IMR-90 (cell line): ENCODE measurements around the gene NTNG2. TPM values are rescaled to one million over a fixed set of nuclear protein-coding genes. Genes with fewer than 3 reads are reported as not detected.

ENCODE experiments used
- ATAC-seq: fragments of 200-7000 bp; cut with Tn5 transposase; 2 replicates; pipeline ENCODE4 v1.9.1; 2020; ENCODE audit warnings: low read depth, mild to moderate bottlenecking, moderate library complexity
- BruUV-seq: library from RNA; stranded (reverse); fragments of 400-500 nt; replicated peaks from 2 replicates; lab custom pipeline; 2021; lab: Mats Ljungman, UMichigan
- CTCF ChIA-PET: fragments of 300-600 bp; formaldehyde crosslinking; extraction: SDS; loops from one replicate; lab custom pipeline; 2021; ENCODE audit warnings: antibody characterized with exemption; lab: Yijun Ruan, JAX
- POLR2A ChIA-PET: fragments of 300-600 bp; sonication (Branson Sonifier 250); formaldehyde crosslinking; loops from one replicate; lab custom pipeline; 2022; ENCODE audit warnings: antibody characterized with exemption; ENCODE audit not compliant: unreplicated experiment; lab: Charles Lee
- DNase-seq: peaks from one replicate; pipeline ENCODE4 v3.0.0; 2013
- H2AFZ ChIP-seq: replicated peaks from 2 replicates; pipeline ENCODE3; 2013; ENCODE audit warnings: low read length, mild to moderate bottlenecking; ENCODE audit not compliant: poor library complexity
- H2AK5ac ChIP-seq: 2 replicates; pipeline ENCODE4 v1.6.1; 2013; ENCODE audit warnings: low read depth, low read length, inconsistent platforms
- H2AK9ac ChIP-seq: replicated peaks from 2 replicates; pipeline ENCODE3; 2013; ENCODE audit warnings: mild to moderate bottlenecking, low read depth, low read length, moderate library complexity; ENCODE audit not compliant: poor library complexity
- H2BK120ac ChIP-seq: 2 replicates; pipeline ENCODE4 v1.6.1; 2013; ENCODE audit warnings: low read depth, low read length, inconsistent platforms
- H2BK15ac ChIP-seq: 3 replicates; pipeline ENCODE4 v1.6.1; 2013; ENCODE audit warnings: low read depth, low read length, inconsistent platforms
- H2BK20ac ChIP-seq: 2 replicates; pipeline ENCODE4 v1.6.1; 2013; ENCODE audit warnings: low read depth, mild to moderate bottlenecking, inconsistent platforms, low read length, moderate library complexity
- H2BK5ac ChIP-seq: 2 replicates; pipeline ENCODE4 v1.6.1; 2013; ENCODE audit warnings: mild to moderate bottlenecking, low read depth, low read length, inconsistent platforms; ENCODE audit not compliant: poor library complexity, severe bottlenecking
- H3K14ac ChIP-seq: replicated peaks from 2 replicates; pipeline ENCODE4 v1.6.1; 2013; ENCODE audit warnings: low read depth, low read length, inconsistent platforms
- H3K18ac ChIP-seq: 2 replicates; pipeline ENCODE4 v1.6.1; 2013; ENCODE audit warnings: low read depth, low read length, control low read depth
- H3K23ac ChIP-seq: 2 replicates; pipeline ENCODE4 v1.6.1; 2013; ENCODE audit warnings: low read depth, low read length, inconsistent platforms
- H3K27ac ChIP-seq: 2 replicates; pipeline ENCODE4 v1.5.1; 2013; ENCODE audit warnings: mild to moderate bottlenecking, control low read depth, low read length; ENCODE audit not compliant: insufficient read depth
- H3K27me3 ChIP-seq: 2 replicates; pipeline ENCODE4 v1.6.1; 2013; ENCODE audit warnings: low read length; ENCODE audit not compliant: control insufficient read depth, insufficient read depth
- H3K36me3 ChIP-seq: 2 replicates; pipeline ENCODE4 v1.6.1; 2013; ENCODE audit warnings: low read length, mixed read lengths; ENCODE audit not compliant: control insufficient read depth, insufficient read depth
- H3K4ac ChIP-seq: 2 replicates; pipeline ENCODE4 v1.6.1; 2013; ENCODE audit warnings: low read depth, low read length, inconsistent platforms
- H3K4me1 ChIP-seq: 2 replicates; pipeline ENCODE4 v1.6.1; 2013; ENCODE audit warnings: low read length, mixed read lengths; ENCODE audit not compliant: control insufficient read depth, insufficient read depth
- H3K4me2 ChIP-seq: 2 replicates; pipeline ENCODE4 v1.6.1; 2013; ENCODE audit warnings: low read depth, mild to moderate bottlenecking, control low read depth, low read length, moderate library complexity
- H3K4me3 ChIP-seq: 2 replicates; pipeline ENCODE4 v1.5.1; 2013; ENCODE audit warnings: low read depth, mild to moderate bottlenecking, control low read depth, low read length, moderate library complexity; ENCODE audit not compliant: insufficient read depth
- H3K56ac ChIP-seq: 2 replicates; pipeline ENCODE4 v1.6.1; 2013; ENCODE audit warnings: low read length, inconsistent platforms; ENCODE audit not compliant: insufficient read depth; ENCODE audit errors: extremely low read depth
- H3K79me1 ChIP-seq, 2 experiments: 2 replicates each; pipeline ENCODE4 v1.6.1; 2013; ENCODE audit warnings: low read length in 2 of 2, inconsistent platforms in 1 of 2, low read depth in 1 of 2
- H3K9ac ChIP-seq: 2 replicates; pipeline ENCODE4 v1.6.1; 2013; ENCODE audit warnings: low read depth, low read length, control low read depth
- H3K9me1 ChIP-seq: 2 replicates; pipeline ENCODE4 v1.6.1; 2013; ENCODE audit warnings: low read length, inconsistent platforms; ENCODE audit not compliant: insufficient read depth
- H3K9me3 ChIP-seq: 2 replicates; pipeline ENCODE4 v1.6.1; 2013; ENCODE audit warnings: low read length; ENCODE audit not compliant: control insufficient read depth, insufficient read depth
- H4K20me1 ChIP-seq: 2 replicates; pipeline ENCODE4 v1.6.1; 2013; ENCODE audit warnings: low read length, inconsistent platforms; ENCODE audit not compliant: insufficient read depth
- H4K5ac ChIP-seq: 2 replicates; pipeline ENCODE4 v1.6.1; 2013; ENCODE audit warnings: mild to moderate bottlenecking, low read depth, low read length, control low read depth
- H4K8ac ChIP-seq, 2 experiments: 2 replicates each; pipeline ENCODE4 v1.6.1; 2013; ENCODE audit warnings: low read depth in 2 of 2, low read length in 2 of 2, control low read depth in 1 of 2, inconsistent platforms in 1 of 2
- H4K91ac ChIP-seq: 2 replicates; pipeline ENCODE4 v1.6.1; 2013; ENCODE audit warnings: low read depth, low read length, inconsistent platforms; ENCODE audit not compliant: insufficient read depth
- RAD21 ChIP-seq: IDR thresholded peaks from 2 replicates; pipeline ENCODE4 v1.6.1; 2012; ENCODE audit warnings: low read length, improper control_type of control experiment
- WGBS, 2 experiments: methylation state at CpG; one replicate each; pipeline versions ENCODE4 v1.1.5 to v1.1.7; 2013; ENCODE audit warnings: missing lambda C conversion rate in 2 of 2; ENCODE audit not compliant: insufficient read length in 1 of 2; ENCODE audit errors: extremely low coverage in 2 of 2; 5-methylcytosine and 5-hydroxymethylcytosine counted together
- dilution Hi-C: fragments of 300-500 bp; cut with HindIII; formaldehyde crosslinking; loops from one replicate; pipeline ENCODE4 v1.14.3; 2018; ENCODE audit warnings: low sequenced_read_pairs; ENCODE audit not compliant: unreplicated experiment
- in situ Hi-C: fragments of 300-500 bp; cut with MboI; formaldehyde crosslinking; loops from 3 replicates; pipeline ENCODE4 v1.14.3; 2019; ENCODE audit warnings: low sequenced_read_pairs, inconsistent platforms, mixed read lengths
- intact Hi-C: fragments of 100-400 bp; cut with micrococcal nuclease; formaldehyde crosslinking; loops from 2 replicates; pipeline ENCODE4 v1.10.0; 2022
- polyA plus RNA-seq, 3 experiments: library from polyadenylated mRNA; depleted of rRNA; stranded (reverse); fragments of >200 nt; gene quantifications; 2 replicates each; pipeline ENCODE4 v1.2.3, GENCODE V29; 2012; ENCODE audit warnings: low replicate concordance in 1 of 3
- total RNA-seq: library from RNA; depleted of rRNA; stranded (reverse); fragments of >200 nt; gene quantifications from 2 replicates; pipeline ENCODE4 v1.2.3, GENCODE V29; 2012

NTNG2 gene
- total and polyA plus RNA-seq, 2 of the 4 experiments (the other 2 are of a cell fraction), result 0.54 to 0.84 TPM

DNA sequence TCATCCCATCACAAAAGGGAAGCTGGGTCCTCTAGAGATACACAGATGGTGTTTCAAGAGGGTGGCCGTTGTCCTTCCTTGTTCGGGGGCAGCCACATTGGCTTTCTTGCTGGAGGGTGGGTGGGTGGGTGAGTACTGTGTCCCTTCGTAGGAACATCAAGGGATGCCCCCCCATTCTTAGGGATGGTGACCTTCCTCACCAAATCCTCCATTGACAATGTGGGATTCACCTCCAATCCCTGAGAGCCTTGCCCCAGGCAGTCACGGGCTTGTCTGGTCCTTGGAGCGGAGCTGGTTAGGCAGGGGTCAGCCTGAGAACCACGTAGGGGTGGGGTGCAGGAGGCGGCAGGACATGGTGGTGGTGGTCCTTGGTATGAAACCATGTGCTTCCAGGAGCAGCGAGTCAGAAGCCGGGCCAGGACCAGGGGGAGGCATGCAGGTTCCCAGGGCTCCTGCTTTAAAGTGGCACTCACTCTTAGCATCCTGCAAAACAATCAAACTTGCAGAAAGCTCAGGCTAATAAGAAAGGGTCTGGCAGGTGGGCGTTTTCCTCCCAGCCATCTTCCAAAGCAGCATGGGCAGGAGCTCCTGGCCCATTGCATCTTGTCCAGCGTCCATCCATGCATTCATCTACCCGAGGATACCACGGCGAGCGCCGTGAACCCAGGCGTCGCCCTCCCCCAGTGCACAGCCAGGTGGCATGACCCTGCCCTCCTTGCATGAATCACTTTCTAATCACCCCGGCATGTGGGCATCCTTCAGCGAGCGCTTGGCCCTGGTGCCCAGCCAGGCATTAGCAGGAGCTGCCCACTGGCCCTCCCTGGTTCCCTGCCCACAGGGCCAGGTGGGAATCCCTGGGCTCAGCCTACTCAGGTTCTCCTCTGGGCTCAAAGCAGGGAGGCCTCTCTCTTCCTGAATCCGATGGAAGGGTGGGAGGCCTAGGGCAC lies 76.4 kb downstream of the NTNG2 start:
- intact Hi-C loops, result no loop called here
- Histone ChIP-seq H3K27me3 (peaks cover 54% of the 10 kb centered on the region), H3K4me2 (no peak overlapping the region), H3K14ac (no peak overlapping the region), H3K18ac (no peak overlapping the region), H2BK20ac (no peak overlapping the region), H3K36me3 (no peaks in the 10 kb centered on the region), H3K9me1 (no peaks in the 10 kb centered on the region), H2BK5ac (no peak overlapping the region), H3K23ac (no peak overlapping the region), H3K27ac (no peak overlapping the region), H3K4me1 (peaks cover 5% of the 10 kb centered on the region), H4K20me1 (peaks cover 9% of the 10 kb centered on the region), H3K9ac (no peak overlapping the region), H3K9me3 (no peaks in the 10 kb centered on the region), H2AK5ac (no peak overlapping the region), H2BK120ac (no peak overlapping the region), H4K5ac (no peak overlapping the region), H4K91ac (no peak overlapping the region), H2AK9ac (no peak overlapping the region), H2AFZ (no peak overlapping the region), H2BK15ac (no peak overlapping the region), H3K56ac (no peak overlapping the region), H3K79me1 (no peaks in the 10 kb centered on the region), H3K4me3 (no peak overlapping the region), H3K4ac (no peak overlapping the region), H4K8ac (no peak overlapping the region)
- DNase-seq (no peak), ATAC-seq (no peak)
- in situ Hi-C loops, result no loop called here
- no CpG with 5 or more reads among the region's 22 CpGs for WGBS, 2 experiments
- TF ChIP-seq RAD21, result no peak
- POLR2A ChIA-PET, result no interaction called here
- no TSS peak for BruUV-seq
- CTCF ChIA-PET, result interaction anchor here (0.7 to 1.0 kb wide), 2 partner anchors 14 to 475 kb away, joined by 3 read pairs; no protein-coding TSS in a partner anchor
- dilution Hi-C loops, result no loop called here
